Right cardiac atrium (tissue), 5 donors: ENCODE results near the gene CCDC197. TPM values are rescaled to one million over a fixed set of nuclear protein-coding genes. Genes with fewer than 3 reads are reported as not detected.
A peak's percentile ranks its signal among the peaks of the same experiment; 100 is the strongest.

ENCODE experiments used
- ATAC-seq, 2 donors: fragments of 200-7000 bp; cut with Tn5 transposase; one replicate each; pipeline versions ENCODE4 v1.8.0 to v1.9.1; 2020; ENCODE audit warnings: moderate library complexity in 2 of 2, mild to moderate bottlenecking in 1 of 2
- DNase-seq, 3 donors: peaks; one replicate each; pipeline ENCODE4 v3.0.0-alpha.2; 2020
- H3K27ac ChIP-seq: one replicate; pipeline ENCODE4 v1.5.1; 2013; ENCODE audit warnings: mild to moderate bottlenecking, low read length, control low read depth, moderate library complexity
- H3K27me3 ChIP-seq: one replicate; pipeline ENCODE4 v1.6.1; 2013; ENCODE audit not compliant: control insufficient read depth, insufficient read depth
- H3K4me1 ChIP-seq: one replicate; pipeline ENCODE4 v1.6.1; 2013; ENCODE audit warnings: low read length; ENCODE audit not compliant: control insufficient read depth, insufficient read depth
- H3K4me3 ChIP-seq: one replicate; pipeline ENCODE4 v1.5.1; 2013; ENCODE audit warnings: low read length, control low read depth
- H3K9me3 ChIP-seq: one replicate; pipeline ENCODE4 v1.6.1; 2013; ENCODE audit warnings: low read length; ENCODE audit not compliant: control insufficient read depth
- WGBS: extraction: QIAGEN DNeasy Blood & Tissue Kit; methylation state at CpG from one replicate; pipeline ENCODE4 v1.1.7; 2013; 5-methylcytosine and 5-hydroxymethylcytosine counted together
- intact Hi-C, 4 donors: fragments of 100-400 bp; cut with DNase I; formaldehyde crosslinking; loops; one replicate each; pipeline versions ENCODE4 v1.11.0 to v1.14.0; 2022 to 2023
- polyA plus RNA-seq: library from polyadenylated mRNA; stranded (reverse); fragments of 200-250 nt; gene quantifications from one replicate; pipeline ENCODE4 v1.2.3, GENCODE V29; 2013
- total RNA-seq, 4 donors: library from RNA; stranded (reverse); fragmentation: NEBNext Ultra II Directional; extraction: Animal tissue kit (Norgen Biotek cat#: 25700); gene quantifications; one replicate each; pipeline ENCODE4 v1.2.1, GENCODE V29; 2021
- donor health status: healthy with polysubstance abuse.
- donor health status: DM: no; HTN: yes; CAD: no.
- donor health status: DM: no; HTN: no; CAD: no.
- donor health status: DM: no; HTN: yes; CAD: no; lungs with severe emphysema.
- donor health status: DM: yes; HTN: yes; CAD: no.

CCDC197 gene
- total and polyA plus RNA-seq, 5 donors, result 0.44 to 0.45 TPM; not detected in 3

- DNase-seq, result peak in 1 of 3 donors; percentile 29
- WGBS, result 79% methylated on average over 4 of the region's 4 CpGs
- no peak overlapping the region for H3K27ac ChIP-seq
- H3K9me3 ChIP-seq, result no peaks in the 10 kb centered on the region
- no peaks in the 10 kb centered on the region for H3K4me1 ChIP-seq
- no peak for ATAC-seq
- no peak overlapping the region for H3K4me3 ChIP-seq
- no peaks in the 10 kb centered on the region for H3K27me3 ChIP-seq
- intact Hi-C loops, result no loop called here
These were observed 31.3 kb downstream of the CCDC197 start for GRCh38 chr14:94028450-94028826.

GRCh38 chr14:94029265-94029664, 32.2 kb downstream of the CCDC197 start:
- no peak for DNase-seq
- no peak overlapping the region for H3K27ac ChIP-seq
- H3K4me3 ChIP-seq, result no peak overlapping the region
- no peaks in the 10 kb centered on the region for H3K9me3 ChIP-seq
- H3K27me3 ChIP-seq, result no peaks in the 10 kb centered on the region
- intact Hi-C loops, result no loop called here
- no peaks in the 10 kb centered on the region for H3K4me1 ChIP-seq
- ATAC-seq, result no peak
- WGBS, result 68% methylated on average over 4 of the region's 4 CpGs

GRCh38 chr14:94029671-94030203, 32.6 kb downstream of the CCDC197 start:
- ATAC-seq, result no peak
- Histone ChIP-seq H3K4me1 (no peaks in the 10 kb centered on the region), H3K27me3 (no peaks in the 10 kb centered on the region), H3K27ac (no peak overlapping the region), H3K4me3 (no peak overlapping the region), H3K9me3 (no peaks in the 10 kb centered on the region)
- WGBS, result 90% methylated on average over 7 of the region's 7 CpGs
- intact Hi-C loops, result no loop called here
- peak in 1 of 3 donors; percentile 34 for DNase-seq

- H3K4me3 ChIP-seq, result no peak overlapping the region
- no peaks in the 10 kb centered on the region for H3K4me1 ChIP-seq
- ATAC-seq, result no peak
- no peak for DNase-seq
- no peaks in the 10 kb centered on the region for H3K27me3 ChIP-seq
- 87% methylated on average over 14 of the region's 14 CpGs for WGBS
- intact Hi-C loops, result no loop called here
- H3K9me3 ChIP-seq, result no peaks in the 10 kb centered on the region
- no peak overlapping the region for H3K27ac ChIP-seq
These were observed 33.5 kb downstream of the CCDC197 start for GRCh38 chr14:94030571-94030970.

GRCh38 chr14:94031161-94031882, 34.2 kb downstream of the CCDC197 start:
- ATAC-seq (no peak), DNase-seq (no peak)
- Histone ChIP-seq H3K4me1 (no peaks in the 10 kb centered on the region), H3K27me3 (no peaks in the 10 kb centered on the region), H3K4me3 (no peak overlapping the region), H3K27ac (no peak overlapping the region), H3K9me3 (no peaks in the 10 kb centered on the region)
- intact Hi-C loops, result no loop called here
- WGBS, result 88% methylated on average over 8 of the region's 8 CpGs

GRCh38 chr14:94031883-94032279, 34.8 kb downstream of the CCDC197 start:
- 87% methylated on average over 7 of the region's 7 CpGs for WGBS
- Histone ChIP-seq H3K4me3 (no peak overlapping the region), H3K4me1 (no peaks in the 10 kb centered on the region), H3K27ac (no peak overlapping the region), H3K9me3 (no peaks in the 10 kb centered on the region), H3K27me3 (no peaks in the 10 kb centered on the region)
- intact Hi-C loops, result no loop called here
- ATAC-seq, result no peak
- DNase-seq, result no peak

GRCh38 chr14:94034886-94035285, 37.8 kb downstream of the CCDC197 start:
- WGBS, result 74% methylated on average over 3 of the region's 3 CpGs
- H3K27ac ChIP-seq, result no peak overlapping the region
- DNase-seq, result no peak
- H3K4me1 ChIP-seq, result no peaks in the 10 kb centered on the region
- intact Hi-C loops, result loop anchor here in 3 of 4 donors (2.0 to 5.0 kb wide), 3 partner anchors 97 to 102 kb away; no protein-coding TSS in a partner anchor
- no peak overlapping the region for H3K4me3 ChIP-seq
- no peak for ATAC-seq
- H3K9me3 ChIP-seq, result no peaks in the 10 kb centered on the region
- no peaks in the 10 kb centered on the region for H3K27me3 ChIP-seq

- no peak overlapping the region for H3K4me3 ChIP-seq
- DNase-seq, result peak; percentile 70 to 88 (median 83)
- 25% methylated on average over 12 of the region's 12 CpGs for WGBS
- no peaks in the 10 kb centered on the region for H3K27me3 ChIP-seq
- intact Hi-C loops, result loop anchor here in 2 of 4 donors (5.0 kb wide), 2 partner anchors 96 to 101 kb away; no protein-coding TSS in a partner anchor
- H3K4me1 ChIP-seq, result peaks cover 1% of the 10 kb centered on the region
- peak; percentile 88 for ATAC-seq
- H3K9me3 ChIP-seq, result no peaks in the 10 kb centered on the region
- peak overlapping the region; percentile 4 for H3K27ac ChIP-seq
These were observed 39.4 kb downstream of the CCDC197 start for GRCh38 chr14:94036313-94037167.

GRCh38 chr14:94037954-94038353, 40.9 kb downstream of the CCDC197 start:
- peaks cover 9% of the 10 kb centered on the region for H3K4me1 ChIP-seq
- DNase-seq (no peak), ATAC-seq (no peak)
- no peaks in the 10 kb centered on the region for H3K9me3 ChIP-seq
- intact Hi-C loops, result loop anchor here in 3 of 4 donors (2.0 to 5.0 kb wide), 3 partner anchors 94 to 99 kb away; no protein-coding TSS in a partner anchor
- WGBS, result 90% methylated on average over 9 of the region's 9 CpGs
- H3K27me3 ChIP-seq, result no peaks in the 10 kb centered on the region
- H3K4me3 ChIP-seq, result no peak overlapping the region
- no peak overlapping the region for H3K27ac ChIP-seq

- H3K4me1 ChIP-seq, result peaks cover 9% of the 10 kb centered on the region
- H3K27me3 ChIP-seq, result no peaks in the 10 kb centered on the region
- DNase-seq (no peak), ATAC-seq (no peak)
- H3K4me3 ChIP-seq, result no peak overlapping the region
- intact Hi-C loops, result loop anchor here in 3 of 4 donors (2.0 to 5.0 kb wide), 3 partner anchors 94 to 99 kb away; no protein-coding TSS in a partner anchor
- WGBS, result 84% methylated on average over 7 of the region's 7 CpGs
- no peaks in the 10 kb centered on the region for H3K9me3 ChIP-seq
- H3K27ac ChIP-seq, result no peak overlapping the region
These were observed 41.4 kb downstream of the CCDC197 start for GRCh38 chr14:94038510-94038909.
